Measurements from ENCODE around the gene MAL.
A peak's percentile ranks its signal among the peaks of the same experiment; 100 is the strongest.

The MAL gene

DNA sequence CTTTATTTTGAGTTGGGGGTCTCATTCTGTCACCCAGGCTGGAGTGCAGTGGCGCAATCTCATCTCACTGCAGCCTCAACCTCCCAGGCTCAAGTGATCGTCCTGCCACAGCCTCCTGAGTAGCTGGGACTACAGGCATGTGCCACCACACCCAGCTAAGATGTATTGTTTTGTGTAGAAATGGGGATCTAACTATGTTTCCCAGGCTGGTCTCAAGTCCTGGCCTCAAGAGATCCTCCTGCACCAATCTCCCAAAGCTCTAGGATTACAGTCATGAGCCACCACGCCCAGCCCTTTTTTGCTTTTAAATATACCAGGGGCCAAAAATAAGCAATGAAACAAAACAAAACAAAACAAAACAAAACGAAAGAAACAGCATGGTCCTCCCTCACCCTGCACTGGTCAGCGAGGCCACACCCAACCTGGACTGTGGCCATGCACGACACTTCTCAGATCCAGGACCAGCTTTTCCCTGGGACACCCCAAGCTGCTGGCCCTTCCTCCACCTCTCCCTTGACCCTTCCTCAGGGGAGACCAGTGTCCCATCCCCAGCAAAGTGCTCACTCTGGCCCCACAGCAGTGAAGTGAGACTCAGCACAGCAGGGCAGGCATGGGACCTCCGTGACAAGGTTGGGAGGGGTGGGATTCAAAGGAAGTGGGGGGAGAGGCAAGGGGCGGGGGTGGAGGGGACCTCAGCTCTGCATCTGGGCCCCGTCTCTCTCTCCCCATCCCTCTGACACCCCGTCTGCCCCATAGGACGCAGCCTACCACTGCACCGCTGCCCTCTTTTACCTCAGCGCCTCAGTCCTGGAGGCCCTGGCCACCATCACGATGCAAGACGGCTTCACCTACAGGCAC, 23.5 kb downstream of the MAL start:
- DNase-seq (ENCODE audit: low spot score): no peak

DNA sequence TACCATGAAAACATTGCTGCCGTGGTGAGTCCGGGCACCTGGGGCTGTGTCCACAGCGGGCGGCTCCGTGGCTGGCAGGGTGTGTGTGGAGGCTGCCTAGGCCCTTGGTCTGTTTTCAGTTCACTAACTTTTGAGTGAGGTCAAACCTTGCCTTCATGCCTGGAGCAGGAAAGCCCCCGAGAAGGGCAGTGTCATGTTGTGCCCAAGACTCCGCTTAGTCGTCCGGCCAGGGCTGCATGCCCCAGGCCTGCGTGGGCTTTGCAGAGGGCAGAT, 24.1 kb downstream of the MAL start:
- no peak for DNase-seq (ENCODE audit: low spot score)

DNA sequence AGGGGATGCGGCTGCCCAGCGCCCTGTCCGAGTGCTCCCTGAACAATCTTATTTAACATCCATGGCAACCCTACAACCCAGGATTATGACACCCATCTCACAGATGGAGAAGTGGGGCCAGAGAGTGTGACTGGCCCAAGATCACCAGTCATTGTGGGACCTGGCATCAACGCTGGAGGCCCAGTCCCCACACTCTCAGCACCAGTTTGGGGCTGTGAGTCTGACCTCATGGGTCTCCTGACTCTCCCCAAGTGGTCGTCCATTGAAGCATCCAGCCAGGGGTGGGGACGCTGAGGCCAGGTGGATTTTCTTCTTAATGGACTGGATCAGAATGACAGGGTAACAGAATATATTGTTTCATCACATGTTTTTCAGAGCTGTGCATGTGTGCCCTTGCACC, 24.5 kb downstream of the MAL start:
- no peak for DNase-seq (ENCODE audit: low spot score)

DNA sequence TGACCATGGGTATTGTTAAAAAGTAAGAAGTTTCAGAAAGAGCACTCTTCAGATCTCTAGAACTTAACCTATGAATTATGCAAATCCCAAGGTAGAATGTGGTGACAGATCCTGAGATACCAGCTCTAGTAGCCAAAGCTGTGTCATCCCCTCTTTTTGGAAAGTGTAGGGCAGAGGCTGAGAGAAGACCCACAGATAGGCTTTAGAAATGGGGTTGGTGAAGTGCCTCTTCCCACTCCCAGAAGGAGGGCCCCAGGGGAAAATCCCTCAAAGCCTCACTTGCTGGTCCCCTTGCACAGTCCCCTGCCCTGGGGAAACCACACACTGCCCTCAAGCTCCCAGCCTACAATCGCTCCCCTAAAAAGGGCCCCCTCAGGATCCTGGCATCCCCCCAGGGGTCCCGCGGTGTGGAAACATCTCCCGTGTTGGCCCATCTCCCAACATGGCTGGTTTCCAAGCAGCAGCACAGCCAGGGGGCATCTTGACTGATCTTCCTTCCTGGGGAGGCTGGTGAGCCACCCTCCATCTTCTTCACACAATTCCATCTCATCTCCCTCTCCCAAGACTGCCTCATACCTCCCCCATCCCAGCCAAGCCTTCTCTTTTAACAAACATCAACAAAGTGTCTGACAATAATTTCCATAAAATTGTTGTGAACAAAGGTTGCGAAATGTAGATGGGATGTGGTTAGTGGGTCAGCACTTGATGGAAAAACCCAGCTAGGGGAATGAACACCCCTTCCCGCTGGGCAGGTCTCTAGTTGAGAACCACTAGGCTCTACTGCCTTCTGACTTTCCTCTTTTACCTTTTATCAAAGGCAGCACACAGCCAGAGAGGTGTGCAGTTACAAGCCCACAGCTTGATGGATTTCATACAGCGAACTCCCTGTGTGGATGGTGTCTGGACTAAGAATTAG, 25.1 kb downstream of the MAL start:
- DNase-seq (ENCODE audit: low spot score): no peak

DNA sequence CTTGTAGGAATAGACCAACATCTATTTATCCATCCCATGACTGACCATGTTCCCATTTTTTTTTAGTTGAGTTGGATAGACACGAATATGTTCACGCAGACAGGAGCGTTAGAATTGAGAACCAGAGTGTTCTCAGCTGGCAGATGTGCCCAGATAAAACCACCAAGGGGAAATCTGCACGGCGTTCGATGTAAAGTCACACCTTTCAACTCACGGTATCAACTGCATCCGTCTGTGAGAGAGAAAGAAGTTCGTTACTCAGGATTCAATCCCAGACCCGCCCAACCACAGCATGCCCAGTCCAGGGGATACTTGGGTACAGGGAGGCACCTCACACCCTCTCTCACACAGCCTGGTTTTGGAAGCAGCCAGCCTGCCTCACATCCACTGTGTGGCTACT, 26.1 kb downstream of the MAL start:
- DNase-seq (ENCODE audit: low spot score): no peak

DNA sequence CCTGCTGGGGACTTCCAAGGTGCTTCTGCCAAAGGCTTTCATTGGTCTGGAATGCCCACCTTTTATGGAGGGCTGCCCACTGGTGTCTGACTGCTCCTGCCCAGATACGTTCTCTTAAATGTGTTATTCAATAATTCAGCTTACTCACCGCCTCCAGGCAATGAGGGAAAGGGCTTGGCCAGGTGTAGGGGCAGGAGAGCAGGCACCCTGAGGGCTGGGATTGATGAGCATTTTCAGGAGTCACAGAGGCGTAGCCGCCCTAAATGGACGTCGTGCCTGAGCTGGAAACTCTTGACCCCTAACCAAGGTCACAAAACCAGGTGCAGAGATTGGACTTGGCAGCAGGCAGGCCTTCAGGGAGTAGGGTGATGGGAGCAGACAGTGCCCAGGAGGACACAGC, 26.8 kb downstream of the MAL start:
- DNase-seq (ENCODE audit: low spot score): no peak

DNA sequence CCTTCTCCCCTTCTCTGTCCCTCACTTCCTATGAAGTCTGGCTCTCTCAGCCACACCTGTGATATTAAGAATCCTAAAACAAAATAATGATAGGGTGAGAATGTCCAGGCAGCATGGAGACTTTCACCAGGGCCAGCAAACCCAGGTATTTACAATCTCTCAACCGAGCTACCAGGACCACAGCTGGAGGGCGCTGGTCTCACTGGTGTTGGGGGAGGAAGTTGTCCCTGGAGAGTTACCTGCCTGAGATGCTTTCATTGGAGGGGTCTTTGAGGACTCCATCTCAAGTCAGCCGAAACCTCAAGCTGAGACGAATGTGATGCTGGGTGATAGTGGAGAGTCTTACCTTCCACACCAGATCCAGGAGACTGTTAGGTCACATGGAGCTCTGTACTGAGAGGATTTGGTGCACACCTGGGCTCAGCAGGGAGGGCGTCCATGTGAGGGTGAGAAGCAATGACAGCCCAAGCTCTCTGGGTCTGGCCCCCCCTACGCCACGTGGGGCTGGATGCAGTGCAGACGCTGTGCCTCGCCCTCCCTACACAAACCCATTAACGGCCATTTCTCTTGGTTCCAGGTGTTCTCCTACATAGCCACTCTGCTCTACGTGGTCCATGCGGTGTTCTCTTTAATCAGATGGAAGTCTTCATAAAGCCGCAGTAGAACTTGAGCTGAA, 27.4 kb downstream of the MAL start:
- DNase-seq (ENCODE audit: low spot score): no peak

DNA sequence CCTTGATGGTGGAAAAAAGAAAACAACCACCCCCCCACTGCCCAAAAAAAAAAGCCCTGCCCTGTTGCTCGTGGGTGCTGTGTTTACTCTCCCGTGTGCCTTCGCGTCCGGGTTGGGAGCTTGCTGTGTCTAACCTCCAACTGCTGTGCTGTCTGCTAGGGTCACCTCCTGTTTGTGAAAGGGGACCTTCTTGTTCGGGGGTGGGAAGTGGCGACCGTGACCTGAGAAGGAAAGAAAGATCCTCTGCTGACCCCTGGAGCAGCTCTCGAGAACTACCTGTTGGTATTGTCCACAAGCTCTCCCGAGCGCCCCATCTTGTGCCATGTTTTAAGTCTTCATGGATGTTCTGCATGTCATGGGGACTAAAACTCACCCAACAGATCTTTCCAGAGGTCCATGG, 28.0 kb downstream of the MAL start:
- no peak for DNase-seq (ENCODE audit: low spot score)

DNA sequence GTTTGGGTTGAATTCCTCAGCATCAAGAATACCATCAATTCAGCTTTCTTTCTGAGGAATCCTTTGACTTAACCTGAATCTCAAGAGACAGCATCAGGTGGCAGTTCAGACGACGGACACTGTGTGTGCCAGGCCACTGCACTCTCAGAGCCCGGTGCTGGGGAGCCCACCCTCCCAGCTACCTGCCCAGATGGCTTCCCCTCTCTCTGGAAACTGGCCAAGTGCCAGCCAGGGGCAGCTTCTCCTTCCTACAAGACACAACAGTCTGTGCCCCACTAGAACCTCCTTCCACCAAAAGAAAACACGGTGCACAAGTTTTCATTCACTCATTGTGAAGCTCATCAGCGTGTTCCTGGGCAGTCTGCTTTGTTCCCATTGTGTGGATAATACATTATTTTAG, 28.5 kb downstream of the MAL start:
- no peak for DNase-seq (ENCODE audit: low spot score)

DNA sequence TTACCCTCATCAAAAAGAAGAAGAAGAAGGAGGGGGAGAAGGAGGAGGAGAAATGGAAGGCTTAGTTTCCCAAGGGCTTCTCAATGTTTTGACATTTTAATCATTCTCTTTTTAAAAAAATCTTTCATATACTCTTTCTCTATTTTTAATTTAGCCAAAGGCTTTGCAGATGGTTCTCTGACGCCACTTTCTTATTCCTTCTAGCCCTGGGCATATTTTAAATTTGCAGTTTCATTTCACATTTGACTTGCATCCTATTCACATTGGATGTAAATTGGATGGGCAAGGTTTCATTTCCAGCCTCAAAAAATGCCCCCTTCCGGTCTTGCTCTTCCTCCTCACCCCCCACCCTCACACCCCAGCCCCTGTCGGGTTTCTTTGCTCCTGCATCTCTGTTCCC, 29.8 kb downstream of the MAL start:
- DNase-seq (ENCODE audit: low spot score): no peak

DNA sequence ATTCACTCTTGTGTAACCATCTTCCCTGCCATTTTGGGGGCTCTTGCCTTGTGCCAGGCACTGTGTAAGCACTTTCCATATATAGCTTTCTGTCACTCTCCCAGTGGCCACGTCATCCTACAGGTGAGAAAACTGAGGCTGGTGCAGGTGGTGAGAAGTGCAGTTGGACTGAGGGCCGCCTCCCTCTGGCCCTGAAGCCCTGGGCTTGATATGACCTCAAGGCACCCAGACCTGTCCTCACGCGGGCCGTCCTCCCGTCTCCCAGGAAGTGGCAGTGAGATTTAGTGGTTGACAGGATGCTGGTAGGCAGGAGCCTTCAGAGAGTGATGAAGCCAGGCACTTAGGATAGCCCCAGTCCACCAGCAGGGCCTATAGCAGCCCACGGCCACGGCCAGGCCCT, 30.5 kb downstream of the MAL start:
- no peak for DNase-seq (ENCODE audit: low spot score)

DNA sequence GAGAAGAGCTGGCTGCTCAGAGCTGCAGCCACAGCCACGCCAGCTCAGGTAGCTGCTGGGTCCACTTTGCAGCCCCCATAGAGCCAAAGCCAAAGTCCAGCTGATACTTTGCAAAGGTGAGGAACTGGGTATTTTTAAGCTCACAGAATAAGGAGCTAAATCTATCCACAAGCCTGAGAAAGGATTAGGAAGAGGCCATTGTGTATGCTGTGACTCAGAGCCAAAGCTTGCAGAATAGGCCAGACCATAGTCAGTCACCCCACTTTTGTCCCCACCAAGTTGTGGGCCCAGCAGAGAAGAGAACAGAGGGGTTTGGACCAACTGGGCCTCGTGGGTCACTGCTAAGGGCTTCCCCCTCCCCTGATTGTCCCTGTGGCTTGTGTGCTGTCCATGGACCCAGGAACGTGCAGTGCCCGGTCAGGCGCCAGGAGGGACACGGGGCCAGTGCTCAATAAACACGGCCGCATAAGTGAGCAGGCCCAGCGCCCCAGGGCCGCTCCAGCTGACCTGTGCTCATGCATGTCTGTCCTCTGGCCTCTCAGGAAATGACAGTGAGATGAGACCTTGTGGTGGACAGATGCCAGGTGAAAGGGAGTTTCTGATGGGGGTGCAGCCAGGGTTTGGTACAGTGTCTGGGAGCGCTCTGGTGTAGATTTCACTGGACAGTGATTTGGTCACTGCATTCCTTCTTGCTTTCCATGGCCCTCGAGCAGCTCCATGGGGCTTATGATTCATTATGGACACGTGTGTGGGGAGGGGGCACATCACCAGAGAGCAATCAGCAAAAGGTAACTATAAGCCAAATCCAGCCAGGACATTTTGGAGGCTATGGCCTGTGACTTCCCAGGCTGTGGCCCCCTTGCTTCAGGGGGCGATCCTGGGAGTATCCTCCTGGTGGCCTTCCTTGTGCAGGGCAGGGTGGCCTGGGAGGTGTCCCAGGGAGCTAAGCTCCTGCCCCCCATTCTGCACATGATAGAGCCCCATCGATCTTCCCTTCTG, 31.3 kb downstream of the MAL start:
- peak; percentile 69 for DNase-seq (ENCODE audit: low spot score)

DNA sequence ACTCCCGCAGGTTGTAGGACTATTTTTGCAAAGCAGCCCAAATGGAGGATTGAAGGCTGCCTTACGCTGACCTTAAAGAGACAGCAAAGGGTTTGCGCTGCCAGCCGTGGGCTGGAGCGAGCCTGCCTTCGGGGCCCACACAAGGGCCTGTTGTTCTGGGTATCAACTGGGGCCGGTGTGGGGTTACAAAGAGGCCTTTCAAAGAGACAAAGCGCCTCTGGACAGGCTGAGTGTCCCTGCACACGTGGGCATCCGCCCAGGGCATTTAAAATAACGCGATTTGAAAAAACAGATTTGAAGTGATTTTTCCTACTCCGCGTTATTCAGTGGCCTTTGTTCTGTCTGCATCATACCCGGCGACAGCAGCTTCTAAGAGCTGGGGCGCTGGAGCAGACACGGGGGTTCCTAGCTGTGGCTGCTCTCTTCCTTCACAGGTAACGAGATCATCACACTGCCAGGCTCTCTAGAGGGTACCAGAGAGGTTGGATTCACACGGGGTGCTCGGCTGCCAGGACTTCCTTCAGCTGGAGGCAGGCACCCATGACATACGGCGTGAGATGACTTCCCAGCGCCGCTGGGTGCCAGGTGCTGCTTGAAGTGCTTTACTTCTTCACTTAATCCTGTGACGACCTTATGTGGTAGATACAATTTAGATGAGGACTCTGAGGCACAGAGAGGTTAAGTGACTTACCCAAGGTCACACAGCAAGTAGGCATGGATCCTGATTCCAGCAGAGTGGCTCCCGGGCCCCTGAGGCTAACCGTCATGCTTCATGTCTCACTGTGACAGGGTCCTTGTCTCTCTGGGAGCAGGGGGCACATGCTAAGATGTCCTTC, 32.2 kb downstream of the MAL start:
- peak; percentile 93 for DNase-seq (ENCODE audit: low spot score)

DNA sequence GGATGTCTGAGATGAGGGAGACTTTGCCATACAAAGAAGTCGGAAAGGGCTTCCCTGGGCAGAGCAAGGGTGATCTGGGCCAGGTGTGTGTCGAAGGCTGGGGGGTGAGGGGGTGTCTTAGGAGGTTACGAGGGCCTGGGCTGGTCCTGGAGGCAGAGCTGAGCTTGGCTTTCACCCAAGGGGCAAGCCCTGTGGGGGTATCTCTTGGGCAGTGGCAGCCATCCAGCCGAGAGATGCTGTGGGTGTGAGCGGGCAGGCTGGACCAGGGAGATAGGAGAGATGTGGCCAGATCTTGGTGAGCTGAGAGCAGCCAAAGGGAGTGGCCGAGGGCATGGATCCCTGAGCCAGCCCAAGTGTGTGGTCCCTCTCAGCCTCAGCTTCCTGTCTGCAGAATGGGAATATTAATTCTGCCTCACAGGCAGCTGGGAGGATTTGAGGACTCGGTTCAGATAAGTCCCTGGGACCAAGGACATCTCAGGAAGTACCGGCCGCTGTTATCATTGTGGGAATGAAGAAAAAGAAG, 33.0 kb downstream of the MAL start:
- DNase-seq (ENCODE audit: low spot score): no peak

DNA sequence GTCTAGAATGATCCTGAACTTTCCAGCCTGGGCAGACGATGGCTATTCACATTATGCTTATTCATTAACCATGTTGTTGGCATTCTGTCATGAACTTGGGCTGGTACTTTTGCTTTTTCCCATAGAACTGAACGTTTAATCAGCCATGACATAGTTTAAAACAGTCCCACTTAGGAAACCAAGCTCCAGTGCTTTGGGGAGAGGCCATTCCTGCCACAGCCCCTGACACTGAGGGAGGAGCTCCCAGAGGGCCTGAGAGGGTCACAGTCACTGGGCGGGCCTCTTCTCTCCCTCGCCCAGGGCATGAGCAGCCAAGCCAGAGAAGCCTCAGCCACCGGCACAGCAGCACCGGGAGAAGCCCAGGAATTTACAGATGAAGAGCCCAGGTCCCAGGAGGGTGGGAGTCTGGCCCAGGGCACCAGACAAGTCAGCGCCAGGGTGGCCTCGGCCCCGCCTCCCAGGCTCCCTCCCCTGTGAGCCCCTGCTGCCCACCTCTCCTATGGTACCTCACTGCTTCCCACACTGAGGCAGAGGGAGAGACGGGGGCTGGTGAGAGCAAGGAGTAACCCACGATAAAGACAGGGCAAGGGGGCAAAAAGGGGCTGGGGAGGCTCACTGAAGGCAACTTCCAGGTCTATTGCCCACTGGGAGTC, 33.6 kb downstream of the MAL start:
- no peak for DNase-seq (ENCODE audit: low spot score)

DNA sequence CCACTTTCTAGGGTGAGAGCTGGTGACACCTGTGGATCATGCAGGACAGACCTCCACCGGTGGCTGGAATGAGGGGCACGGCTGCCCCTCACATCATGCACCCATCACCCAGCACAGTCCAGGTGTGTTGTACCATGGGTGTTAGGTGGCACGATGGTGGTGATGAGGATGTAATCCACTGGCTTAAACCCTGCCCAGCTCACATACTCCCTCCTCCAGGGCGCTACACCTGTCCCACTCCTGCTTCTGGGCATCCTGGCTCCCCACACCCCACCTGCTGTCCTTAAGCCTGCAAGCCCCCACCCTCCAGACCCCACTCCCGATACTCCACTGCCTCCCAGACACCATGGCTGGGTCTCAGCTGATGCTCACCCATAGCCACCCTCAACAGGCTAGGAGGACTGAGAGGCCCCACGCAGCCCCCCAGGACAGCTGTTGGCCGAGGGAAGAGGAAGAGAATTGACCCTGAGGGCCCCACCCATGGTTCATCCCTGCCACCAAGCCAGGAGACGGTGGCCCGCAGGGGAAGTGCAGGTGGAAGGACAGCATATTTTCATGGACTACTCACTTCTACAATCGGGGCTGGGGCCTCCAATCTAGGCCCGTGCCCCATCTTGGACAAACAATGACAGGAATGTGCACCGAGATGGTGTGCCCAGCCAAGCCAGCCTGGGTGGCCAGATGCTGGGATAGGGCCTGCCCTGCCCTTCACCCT, 34.3 kb downstream of the MAL start:
- DNase-seq (ENCODE audit: low spot score): no peak

DNA sequence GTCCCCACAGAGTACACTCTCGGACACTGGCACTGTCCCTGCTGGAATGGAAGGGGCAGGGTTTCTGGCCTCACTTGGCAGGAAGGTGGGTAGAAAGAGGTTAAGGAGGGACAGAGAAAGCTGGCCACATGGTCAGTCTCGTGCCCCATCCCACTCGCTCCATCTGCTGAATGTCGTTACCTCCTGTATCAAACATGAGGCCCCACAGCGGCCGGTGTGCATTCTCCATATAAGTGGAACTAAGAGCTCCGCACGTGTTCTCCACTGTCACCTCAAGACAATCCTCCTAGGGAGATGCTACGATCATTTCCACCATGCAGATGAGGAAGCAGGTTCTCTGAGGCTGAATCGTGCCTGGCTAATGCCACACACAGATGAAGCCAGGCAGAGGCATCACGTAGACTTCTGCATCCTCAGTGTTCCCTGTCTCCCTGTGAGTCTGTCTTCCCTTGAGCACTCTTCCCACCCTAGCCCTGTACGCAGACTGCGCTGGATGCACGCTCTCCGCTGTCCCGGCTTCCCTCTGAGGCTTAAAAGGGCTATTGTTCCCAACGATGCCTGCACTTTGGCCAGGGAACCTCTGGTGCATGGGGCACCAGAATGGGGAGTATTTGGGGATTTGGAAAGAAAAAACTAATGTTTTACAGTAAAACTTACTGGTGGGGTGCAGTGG, 35.1 kb downstream of the MAL start:
- DNase-seq (ENCODE audit: low spot score): peak; percentile 85

DNA sequence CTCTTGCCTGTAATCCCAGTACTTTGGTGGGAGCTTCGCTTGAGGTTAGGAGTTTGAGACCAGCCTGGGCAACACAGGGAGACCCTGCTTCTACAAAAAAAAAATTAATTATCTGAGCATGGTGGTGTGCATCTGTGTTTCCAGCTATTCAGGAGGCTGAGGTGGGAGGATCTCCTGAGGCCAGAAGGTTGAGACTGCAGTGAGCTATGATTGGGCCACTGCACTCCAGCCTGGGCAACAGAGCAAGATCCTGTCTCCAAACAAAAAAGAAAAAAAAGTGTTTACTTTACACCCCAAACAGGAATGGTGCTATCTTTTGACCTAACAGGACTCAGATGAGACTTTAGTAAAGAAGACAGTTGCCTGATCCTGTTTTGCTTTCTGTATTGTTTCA, 35.6 kb downstream of the MAL start:
- DNase-seq (ENCODE audit: low spot score): no peak
